ENCODE measurements around the gene DNAJC17. TPM values are rescaled to one million over a fixed set of nuclear protein-coding genes. Genes with fewer than 3 reads are reported as not detected.

Gene DNAJC17
- total RNA-seq, 1 experiment from 2014 or later: 53.3 TPM

DNA sequence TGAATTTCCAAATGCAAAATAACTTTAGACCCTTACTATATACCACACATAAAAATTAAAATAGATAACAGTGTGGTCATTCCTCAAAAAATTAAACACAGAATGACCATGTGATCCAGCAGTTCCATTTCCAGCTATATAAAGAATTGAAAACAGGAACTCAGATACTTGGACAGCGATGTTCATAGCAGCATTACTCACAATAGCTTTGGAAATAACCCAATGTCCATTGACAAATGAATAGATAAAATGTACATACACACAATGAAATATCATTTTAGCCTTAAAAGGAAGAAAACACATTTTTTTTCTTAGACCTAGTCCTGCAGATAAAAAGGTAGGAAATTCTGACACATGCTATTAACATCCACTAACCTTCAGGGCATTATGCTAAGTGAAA, 85.6 kb downstream of the DNAJC17 start:
- Histone ChIP-seq H3K4me2 (ENCODE audit: low read length) (no peak overlapping the region), H3K79me2 (ENCODE audit: low read length) (no peaks in the 10 kb centered on the region), H3K27ac (ENCODE audit: low read length) (no peak overlapping the region), H3K9me3 (ENCODE audit: low read length) (no peaks in the 10 kb centered on the region), H2AFZ (ENCODE audit: low read length) (no peak overlapping the region), H3K4me3 (ENCODE audit: low read length) (no peak overlapping the region), H3K4me1 (ENCODE audit: insufficient read depth, low read length) (no peaks in the 10 kb centered on the region), H4K20me1 (ENCODE audit: low read length) (no peaks in the 10 kb centered on the region), H3K36me3 (ENCODE audit: low read depth, low read length) (peaks cover 16% of the 10 kb centered on the region), H3K9me2 (replicated peaks; ENCODE audit: low read length) (no peaks in the 10 kb centered on the region), H3F3A (ENCODE audit: low read length, unreplicated experiment) (no peaks in the 10 kb centered on the region), H3K9ac (ENCODE audit: low read length) (no peak overlapping the region), H3K27me3 (ENCODE audit: low read length) (no peaks in the 10 kb centered on the region)
- BruUV-seq (replicated peaks): no TSS peak
- ChIA-PET CTCF (interaction anchor here (0.6 kb wide), 1 partner anchor 57 kb away, joined by 3 read pairs; no protein-coding TSS in a partner anchor), POLR2A (ENCODE audit: unreplicated experiment) (interaction anchor here (0.5 kb wide), 1 partner anchor 112 kb away, joined by 7 read pairs; no protein-coding TSS in a partner anchor)
- TF ChIP-seq EZH2phosphoT487 (IDR thresholded peaks at IDR 0.05; ENCODE audit: borderline replicate concordance, low read length) (no peak), EZH2 (IDR thresholded peaks at IDR 0.05; ENCODE audit: low read length, unreplicated experiment) (no peak)
- TF ChIP-seq, protein P1, sequence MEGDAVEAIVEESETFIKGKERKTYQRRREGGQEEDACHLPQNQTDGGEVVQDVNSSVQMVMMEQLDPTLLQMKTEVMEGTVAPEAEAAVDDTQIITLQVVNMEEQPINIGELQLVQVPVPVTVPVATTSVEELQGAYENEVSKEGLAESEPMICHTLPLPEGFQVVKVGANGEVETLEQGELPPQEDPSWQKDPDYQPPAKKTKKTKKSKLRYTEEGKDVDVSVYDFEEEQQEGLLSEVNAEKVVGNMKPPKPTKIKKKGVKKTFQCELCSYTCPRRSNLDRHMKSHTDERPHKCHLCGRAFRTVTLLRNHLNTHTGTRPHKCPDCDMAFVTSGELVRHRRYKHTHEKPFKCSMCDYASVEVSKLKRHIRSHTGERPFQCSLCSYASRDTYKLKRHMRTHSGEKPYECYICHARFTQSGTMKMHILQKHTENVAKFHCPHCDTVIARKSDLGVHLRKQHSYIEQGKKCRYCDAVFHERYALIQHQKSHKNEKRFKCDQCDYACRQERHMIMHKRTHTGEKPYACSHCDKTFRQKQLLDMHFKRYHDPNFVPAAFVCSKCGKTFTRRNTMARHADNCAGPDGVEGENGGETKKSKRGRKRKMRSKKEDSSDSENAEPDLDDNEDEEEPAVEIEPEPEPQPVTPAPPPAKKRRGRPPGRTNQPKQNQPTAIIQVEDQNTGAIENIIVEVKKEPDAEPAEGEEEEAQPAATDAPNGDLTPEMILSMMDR (conservative IDR thresholded peaks at IDR 0.05; ENCODE audit: low read depth, low read length): no peak
- DNase-seq (no peak), ATAC-seq (no peak)
- intact Hi-C loops (cut with micrococcal nuclease): no loop called here

DNA sequence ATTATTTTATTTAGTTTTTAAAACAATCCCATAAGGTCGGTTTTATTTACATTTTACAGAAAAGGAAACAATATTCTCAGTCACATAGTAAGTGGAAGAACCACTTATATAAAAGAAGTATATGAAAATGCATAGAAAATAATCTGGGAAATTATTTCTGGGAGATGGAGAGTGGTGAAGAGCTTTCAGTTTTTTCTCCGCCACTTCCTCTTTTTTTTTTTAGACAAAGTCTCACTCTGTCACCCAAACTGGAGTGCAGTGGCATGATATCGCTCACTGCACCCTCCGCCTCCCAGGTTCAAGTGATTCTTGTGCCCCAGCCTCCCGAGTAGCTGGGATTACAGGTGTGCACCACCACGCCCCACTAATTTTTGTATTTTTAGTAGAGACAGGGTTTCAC, 91.1 kb downstream of the DNAJC17 start:
- Histone ChIP-seq H3K36me3 (ENCODE audit: low read depth, low read length) (peaks cover 27% of the 10 kb centered on the region), H3K4me3 (ENCODE audit: low read length) (no peak overlapping the region), H3F3A (ENCODE audit: low read length, unreplicated experiment) (no peaks in the 10 kb centered on the region), H3K9me3 (ENCODE audit: low read length) (no peaks in the 10 kb centered on the region), H3K27ac (ENCODE audit: low read length) (no peak overlapping the region), H3K9me2 (replicated peaks; ENCODE audit: low read length) (no peaks in the 10 kb centered on the region), H3K79me2 (ENCODE audit: low read length) (no peaks in the 10 kb centered on the region), H3K9ac (ENCODE audit: low read length) (no peak overlapping the region), H4K20me1 (ENCODE audit: low read length) (no peaks in the 10 kb centered on the region), H3K4me1 (ENCODE audit: insufficient read depth, low read length) (no peaks in the 10 kb centered on the region), H3K4me2 (ENCODE audit: low read length) (no peak overlapping the region), H2AFZ (ENCODE audit: low read length) (no peak overlapping the region), H3K27me3 (ENCODE audit: low read length) (no peaks in the 10 kb centered on the region)
- ATAC-seq (no peak), DNase-seq (no peak)
- CTCF ChIA-PET: no interaction called here
- BruUV-seq (replicated peaks): no TSS peak
- intact Hi-C loops (cut with micrococcal nuclease): no loop called here
- TF ChIP-seq EZH2phosphoT487 (IDR thresholded peaks at IDR 0.05; ENCODE audit: borderline replicate concordance, low read length): no peak
- no peak for TF ChIP-seq EZH2 (IDR thresholded peaks at IDR 0.05; ENCODE audit: low read length, unreplicated experiment)
- TF ChIP-seq, protein P1 (conservative IDR thresholded peaks at IDR 0.05; ENCODE audit: low read depth, low read length): no peak
- POLR2A ChIA-PET (ENCODE audit: unreplicated experiment): no interaction called here

Other genes starting within 250 kb of the DNAJC17 start
- gene CCDC32, start 242.4 kb downstream of the DNAJC17 start, total RNA-seq (2014; rRNA removed): 16.1 and 19.9 TPM in 2 replicates
- gene RPUSD2, start 238.2 kb downstream of the DNAJC17 start, total RNA-seq (2014; rRNA removed): 22.2 and 24.4 TPM in 2 replicates
- 33.5 and 33.8 TPM in 2 replicates for gene KNL1, start 213.2 kb downstream of the DNAJC17 start, total RNA-seq (2014; rRNA removed)
- 17.3 and 21.9 TPM in 2 replicates for gene RAD51, start 112.3 kb downstream of the DNAJC17 start, total RNA-seq (2014; rRNA removed)
- 21.4 and 34.0 TPM in 2 replicates for gene RMDN3, start 52.2 kb downstream of the DNAJC17 start, total RNA-seq (2014; rRNA removed)
- gene GCHFR, start 43.4 kb downstream of the DNAJC17 start, total RNA-seq (2014; rRNA removed): 58.9 and 65.8 TPM in 2 replicates
- gene C15orf62, start 37.5 kb downstream of the DNAJC17 start, total RNA-seq (2014; rRNA removed): 0.63 and 1.5 TPM in 2 replicates
- 32.3 and 39.6 TPM in 2 replicates for gene ZFYVE19, start 384 bp downstream of the DNAJC17 start, total RNA-seq (2014; rRNA removed)
- gene PPP1R14D, start 21.2 kb upstream of the DNAJC17 start, total RNA-seq (2014; rRNA removed): 0.33 TPM in 1 of 2 replicates, not detected in the other
- 177 and 244 TPM in 2 replicates for gene SPINT1, start 36.6 kb upstream of the DNAJC17 start, total RNA-seq (2014; rRNA removed)
- gene RHOV, start 66.8 kb upstream of the DNAJC17 start, total RNA-seq (2014; rRNA removed): 39.5 and 52.2 TPM in 2 replicates
- 37.6 and 39.5 TPM in 2 replicates for gene VPS18, start 87.0 kb upstream of the DNAJC17 start, total RNA-seq (2014; rRNA removed)
- gene DLL4, start 121.9 kb upstream of the DNAJC17 start, total RNA-seq (2014; rRNA removed): 2.2 and 2.9 TPM in 2 replicates
- gene CHAC1, start 146.0 kb upstream of the DNAJC17 start, total RNA-seq (2014; rRNA removed): 6.2 and 13.3 TPM in 2 replicates

Data from PC-3 (cell line).